B cell (primary cell): ENCODE results near the gene ADAMTS8.

Experiments used
- EZH2 ChIP-seq: IDR thresholded peaks from 2 replicates; pipeline ENCODE4 v1.6.1; 2012; ENCODE audit warnings: borderline replicate concordance, low read depth, mild to moderate bottlenecking, moderate library complexity, low read length; ENCODE audit not compliant: insufficient read depth, poor library complexity, severe bottlenecking
- TF ChIP-seq, protein P1 (sequence below): fragments of 200-600 bp; IDR thresholded peaks from one replicate; pipeline ENCODE4 v1.8.0; 2022; ENCODE audit warnings: antibody characterized with exemption, mild to moderate bottlenecking

- TF ChIP-seq EZH2, result no peak
- TF ChIP-seq, protein P1, sequence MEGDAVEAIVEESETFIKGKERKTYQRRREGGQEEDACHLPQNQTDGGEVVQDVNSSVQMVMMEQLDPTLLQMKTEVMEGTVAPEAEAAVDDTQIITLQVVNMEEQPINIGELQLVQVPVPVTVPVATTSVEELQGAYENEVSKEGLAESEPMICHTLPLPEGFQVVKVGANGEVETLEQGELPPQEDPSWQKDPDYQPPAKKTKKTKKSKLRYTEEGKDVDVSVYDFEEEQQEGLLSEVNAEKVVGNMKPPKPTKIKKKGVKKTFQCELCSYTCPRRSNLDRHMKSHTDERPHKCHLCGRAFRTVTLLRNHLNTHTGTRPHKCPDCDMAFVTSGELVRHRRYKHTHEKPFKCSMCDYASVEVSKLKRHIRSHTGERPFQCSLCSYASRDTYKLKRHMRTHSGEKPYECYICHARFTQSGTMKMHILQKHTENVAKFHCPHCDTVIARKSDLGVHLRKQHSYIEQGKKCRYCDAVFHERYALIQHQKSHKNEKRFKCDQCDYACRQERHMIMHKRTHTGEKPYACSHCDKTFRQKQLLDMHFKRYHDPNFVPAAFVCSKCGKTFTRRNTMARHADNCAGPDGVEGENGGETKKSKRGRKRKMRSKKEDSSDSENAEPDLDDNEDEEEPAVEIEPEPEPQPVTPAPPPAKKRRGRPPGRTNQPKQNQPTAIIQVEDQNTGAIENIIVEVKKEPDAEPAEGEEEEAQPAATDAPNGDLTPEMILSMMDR, result no peak
Measured at GRCh38 chr11:130449996-130450769, 21.8 kb upstream of the ADAMTS8 start.
